Tibial nerve (tissue), 3 donors: ENCODE measurements around the gene VDR.

ENCODE experiments used
- CTCF ChIP-seq, 5 experiments: fragments of 200-600 bp in 3 of 5; fragments of 450-650 bp in 2 of 5; sonication (generic) in 3 of 5; IDR thresholded peaks; one replicate each; pipeline ENCODE4 v1.5.1; 2016 to 2019; ENCODE audit warnings: antibody characterized with exemption in 5 of 5, mild to moderate bottlenecking in 3 of 5, moderate library complexity in 2 of 5
- POLR2A ChIP-seq, 2 donors: fragments of 450-650 bp; IDR thresholded peaks; one replicate each; pipeline ENCODE4 v1.6.1; 2017; ENCODE audit warnings: antibody characterized with exemption in 2 of 2, mild to moderate bottlenecking in 2 of 2, moderate library complexity in 2 of 2

GRCh38 chr12:47811072-47811396 is 93.8 kb downstream of the VDR start:
- TF ChIP-seq POLR2A (IDR thresholded peaks at IDR 0.05) (no peak), CTCF (IDR thresholded peaks at IDR 0.05) (no peak)
